Large intestine (tissue), 3 donors: ENCODE measurements around the gene WNT7B. TPM values are rescaled to one million over a fixed set of nuclear protein-coding genes. Genes with fewer than 3 reads are reported as not detected.
A peak's percentile ranks its signal among the peaks of the same experiment; 100 is the strongest.

Experiments used
- DNase-seq, 2 donors: peaks; one replicate each; pipeline versions ENCODE4 v3.0.0 to v3.0.0-alpha.2; 2013
- H3K27ac ChIP-seq: one replicate; pipeline ENCODE4 v1.5.1; 2013; ENCODE audit warnings: low read length
- H3K27me3 ChIP-seq: 2 replicates; pipeline ENCODE4 v1.6.1; 2013; ENCODE audit warnings: low read length; ENCODE audit not compliant: control insufficient read depth, insufficient read depth
- H3K36me3 ChIP-seq: 2 replicates; pipeline ENCODE4 v1.6.1; 2013; ENCODE audit warnings: low read length; ENCODE audit not compliant: control insufficient read depth, insufficient read depth
- H3K4me1 ChIP-seq: one replicate; pipeline ENCODE4 v1.6.1; 2013; ENCODE audit warnings: low read length; ENCODE audit not compliant: control insufficient read depth, insufficient read depth
- H3K4me3 ChIP-seq: one replicate; pipeline ENCODE4 v1.5.1; 2013; ENCODE audit warnings: low read length
- H3K9me3 ChIP-seq: one replicate; pipeline ENCODE4 v1.6.1; 2013; ENCODE audit warnings: mild to moderate bottlenecking, low read depth, low read length, moderate library complexity; ENCODE audit not compliant: control insufficient read depth
- WGBS: methylation state at CpG from one replicate; pipeline ENCODE4 v1.1.5; 2013; ENCODE audit warnings: low lambda C conversion rate; ENCODE audit not compliant: insufficient coverage; 5-methylcytosine and 5-hydroxymethylcytosine counted together
- polyA plus RNA-seq: library from polyadenylated mRNA; unstranded; fragments of 120-200 nt; gene quantifications from one replicate; pipeline ENCODE4 v1.2.1, GENCODE V29; 2013

The WNT7B gene
- polyA plus RNA-seq, 1 donor: 0.33 TPM

DNA sequence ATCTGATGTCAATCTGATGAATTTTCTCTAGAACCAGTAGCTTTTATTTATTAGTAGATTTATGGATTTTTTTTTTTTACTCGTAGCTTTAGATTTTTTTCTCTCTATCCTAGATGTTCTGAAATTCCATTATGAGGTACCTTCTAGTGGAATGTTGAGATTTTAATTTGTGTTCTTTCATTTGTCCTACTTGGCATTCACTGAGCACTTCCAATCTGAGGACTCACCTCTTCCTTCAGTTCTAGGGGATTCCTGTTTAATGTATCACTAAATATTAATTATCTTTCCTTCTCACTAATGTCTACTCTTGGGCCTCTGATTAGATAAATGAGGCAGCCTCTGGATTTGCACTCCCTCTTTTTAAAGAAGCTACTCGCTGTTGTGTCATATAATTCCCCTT lies 40.2 kb upstream of the WNT7B start:
- Histone ChIP-seq H3K9me3 (peaks cover 3% of the 10 kb centered on the region), H3K27me3 (no peaks in the 10 kb centered on the region), H3K4me3 (no peak overlapping the region), H3K36me3 (no peaks in the 10 kb centered on the region), H3K4me1 (peaks cover 20% of the 10 kb centered on the region), H3K27ac (no peak overlapping the region)
- no peak for DNase-seq
- 86% methylated on average over 2 of the region's 2 CpGs for WGBS

- whole genome bisulfite sequencing: no CpG with 5 or more reads among the region's 56 CpGs
- H3K9me3 ChIP-seq: peaks cover 9% of the 10 kb centered on the region
- H3K27me3 ChIP-seq: no peaks in the 10 kb centered on the region
- DNase-seq: peak; percentile 98 to 99
- H3K4me1 ChIP-seq: peaks cover 23% of the 10 kb centered on the region
- H3K36me3 ChIP-seq: no peaks in the 10 kb centered on the region
- peak overlapping the region; percentile 79 for H3K4me3 ChIP-seq
- H3K27ac ChIP-seq: peak overlapping the region; percentile 100
Measured at GRCh38 chr22:46013460-46014416, 36.8 kb upstream of the WNT7B start.

DNA sequence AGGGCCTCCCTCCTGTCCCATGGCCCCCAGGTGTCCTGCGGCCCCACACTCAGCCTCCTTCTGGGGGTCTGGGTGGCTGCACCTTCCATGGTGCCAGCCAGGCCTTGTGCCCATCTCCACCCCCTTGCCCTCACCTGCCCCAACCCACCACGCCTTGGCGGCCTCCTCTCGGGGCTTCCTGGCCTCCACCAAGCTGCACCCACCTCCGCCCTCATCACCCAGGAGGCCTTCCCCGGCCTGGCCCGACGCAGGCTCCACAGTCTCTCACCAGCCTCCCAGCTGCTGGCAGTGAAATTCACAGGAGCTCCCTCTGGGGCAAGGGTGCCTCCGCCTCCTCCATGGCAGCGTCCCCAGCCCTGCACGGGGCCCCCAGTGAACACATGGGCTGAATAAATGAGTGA lies 35.9 kb upstream of the WNT7B start:
- DNase-seq: no peak
- Histone ChIP-seq H3K4me1 (peaks cover 23% of the 10 kb centered on the region), H3K36me3 (no peaks in the 10 kb centered on the region), H3K27me3 (no peaks in the 10 kb centered on the region), H3K4me3 (peak overlapping the region; percentile 79), H3K9me3 (peaks cover 9% of the 10 kb centered on the region), H3K27ac (peak overlapping the region; percentile 100)
- no CpG with 5 or more reads among the region's 11 CpGs for WGBS

GRCh38 chr22:46012182-46012880 lies 35.4 kb upstream of the WNT7B start:
- peaks cover 9% of the 10 kb centered on the region for H3K9me3 ChIP-seq
- 100% methylated on average over 1 of the region's 13 CpGs for WGBS
- H3K36me3 ChIP-seq: no peaks in the 10 kb centered on the region
- H3K4me3 ChIP-seq: no peak overlapping the region
- peak overlapping the region; percentile 100 for H3K27ac ChIP-seq
- peaks cover 23% of the 10 kb centered on the region for H3K4me1 ChIP-seq
- H3K27me3 ChIP-seq: no peaks in the 10 kb centered on the region
- DNase-seq: no peak

- no CpG with 5 or more reads among the region's 18 CpGs for WGBS
- peaks cover 29% of the 10 kb centered on the region for H3K4me1 ChIP-seq
- H3K4me3 ChIP-seq: no peak overlapping the region
- no peak overlapping the region for H3K27ac ChIP-seq
- no peaks in the 10 kb centered on the region for H3K36me3 ChIP-seq
- H3K27me3 ChIP-seq: no peaks in the 10 kb centered on the region
- peaks cover 9% of the 10 kb centered on the region for H3K9me3 ChIP-seq
- DNase-seq: no peak
Measured at GRCh38 chr22:46011627-46012181, 34.7 kb upstream of the WNT7B start.

GRCh38 chr22:46010951-46011626 lies 34.1 kb upstream of the WNT7B start:
- Histone ChIP-seq H3K27ac (no peak overlapping the region), H3K36me3 (no peaks in the 10 kb centered on the region), H3K4me3 (no peak overlapping the region), H3K27me3 (no peaks in the 10 kb centered on the region), H3K9me3 (peaks cover 9% of the 10 kb centered on the region), H3K4me1 (peaks cover 35% of the 10 kb centered on the region)
- WGBS: no CpG with 5 or more reads among the region's 20 CpGs
- no peak for DNase-seq

- Histone ChIP-seq H3K27me3 (no peaks in the 10 kb centered on the region), H3K27ac (no peak overlapping the region), H3K36me3 (no peaks in the 10 kb centered on the region), H3K4me1 (peaks cover 35% of the 10 kb centered on the region), H3K4me3 (no peak overlapping the region), H3K9me3 (peaks cover 9% of the 10 kb centered on the region)
- DNase-seq: no peak
- WGBS: no CpG with 5 or more reads among the region's 8 CpGs
Measured at GRCh38 chr22:46010207-46010867, 33.4 kb upstream of the WNT7B start.

DNA sequence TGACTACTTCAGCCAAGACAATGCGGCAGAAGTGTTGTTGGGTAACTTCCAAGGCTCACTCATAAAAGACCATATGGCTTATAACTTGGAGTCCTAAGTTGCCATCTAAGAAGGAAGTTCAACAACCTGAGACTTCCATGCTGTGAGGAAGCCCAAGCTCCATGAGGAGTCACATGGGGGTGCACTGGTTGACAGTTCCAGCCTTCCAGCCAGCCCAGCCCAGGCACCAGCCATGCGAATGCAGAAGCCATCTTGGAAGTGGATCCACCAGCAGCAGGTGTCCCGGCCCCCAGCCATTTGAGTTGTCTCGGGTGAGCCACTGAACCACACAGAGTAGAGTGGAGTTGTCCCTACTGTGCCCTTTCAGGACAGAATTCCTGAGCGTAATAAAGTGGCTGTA lies 32.8 kb upstream of the WNT7B start:
- no peaks in the 10 kb centered on the region for H3K36me3 ChIP-seq
- peaks cover 9% of the 10 kb centered on the region for H3K9me3 ChIP-seq
- no peak overlapping the region for H3K27ac ChIP-seq
- H3K27me3 ChIP-seq: no peaks in the 10 kb centered on the region
- H3K4me3 ChIP-seq: no peak overlapping the region
- H3K4me1 ChIP-seq: peaks cover 32% of the 10 kb centered on the region
- no peak for DNase-seq
- WGBS: no CpG with 5 or more reads among the region's 5 CpGs

- peaks cover 6% of the 10 kb centered on the region for H3K9me3 ChIP-seq
- peaks cover 26% of the 10 kb centered on the region for H3K4me1 ChIP-seq
- no peak overlapping the region for H3K27ac ChIP-seq
- 100% methylated on average over 1 of the region's 9 CpGs for WGBS
- no peaks in the 10 kb centered on the region for H3K27me3 ChIP-seq
- no peaks in the 10 kb centered on the region for H3K36me3 ChIP-seq
- DNase-seq: no peak
- H3K4me3 ChIP-seq: no peak overlapping the region
Measured at GRCh38 chr22:46008836-46009596, 32.1 kb upstream of the WNT7B start.
